CD4-positive, alpha-beta T cell treated with Interleukin-6 at 100 ng/mL for 8 hours (primary cell): ENCODE measurements around the gene PRR20B.
"Not testable (repeated sequence)": the region's sequence is repeated elsewhere in the genome, so short reads cannot be mapped to it uniquely, and the experiment has no call there.

ENCODE experiments used
- DNase-seq: peaks from one replicate; pipeline ENCODE4 v3.0.0-alpha.2; 2020; ENCODE audit warnings: mixed read lengths, low spot score

Gene PRR20B

DNA sequence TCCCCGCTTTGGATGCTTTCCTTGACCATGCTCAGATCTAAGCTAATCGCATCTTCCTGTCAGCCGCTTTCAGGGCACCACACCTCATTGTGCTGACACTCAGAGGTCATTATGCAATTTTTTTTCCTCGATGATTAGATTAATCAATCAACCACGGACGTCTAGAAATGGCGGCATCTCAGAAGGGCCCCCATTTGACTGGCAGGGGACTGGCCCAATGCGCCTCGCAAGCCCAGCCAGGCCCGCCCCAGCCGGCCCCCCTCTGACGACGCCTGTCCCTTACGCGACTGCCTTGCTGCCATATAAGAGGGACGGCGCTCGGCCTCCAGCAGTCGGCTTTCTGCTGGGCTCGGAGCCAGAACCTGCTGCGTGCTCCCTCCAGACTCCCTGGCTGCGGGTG is at the start of gene PRR20B:
Gene PRR20B (plus strand): TSS at position 301 of the 400 bp plus-strand sequence. CDS start 387 bp downstream, outside the sequence.
- DNase-seq, result not testable (repeated sequence)

DNA sequence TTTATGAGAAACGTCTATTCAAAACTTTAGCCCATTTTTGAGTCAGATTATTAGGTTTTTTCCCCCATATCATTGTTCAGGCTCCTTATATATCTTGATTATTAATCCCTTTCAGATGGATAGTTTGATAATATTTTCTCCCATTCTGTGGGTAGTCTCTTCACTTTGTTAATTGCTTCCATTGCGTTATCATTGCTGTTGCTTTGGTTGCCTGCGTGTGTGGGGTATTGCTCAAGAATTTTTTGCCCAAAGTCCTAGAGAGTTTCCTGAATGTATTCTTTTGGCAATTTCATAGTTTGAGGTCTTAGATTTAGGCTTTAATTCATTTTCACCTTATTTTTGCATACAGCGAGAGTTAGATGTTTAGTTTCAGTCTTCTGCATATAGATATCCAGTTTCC is 32.3 kb upstream of the PRR20B start:
- DNase-seq, result no peak

DNA sequence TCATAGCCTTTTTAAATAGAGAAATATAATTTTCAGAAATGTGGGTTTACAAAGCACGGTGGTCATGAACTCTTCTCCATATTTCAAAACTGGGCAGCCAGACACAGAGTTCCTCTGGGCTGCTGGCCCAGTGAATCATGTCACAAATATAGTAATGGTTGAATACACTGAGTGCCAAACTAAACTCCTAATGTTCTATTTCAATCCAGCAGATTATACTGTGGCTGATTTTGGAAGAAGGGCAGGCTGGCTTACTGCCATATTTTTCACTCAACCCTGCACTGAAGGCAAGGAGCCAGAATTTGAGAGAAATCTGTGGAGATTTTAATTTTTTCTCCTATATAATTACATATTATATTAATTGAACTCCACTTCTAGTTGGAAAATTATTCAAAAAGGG is 23.6 kb upstream of the PRR20B start:
- DNase-seq, result no peak

DNA sequence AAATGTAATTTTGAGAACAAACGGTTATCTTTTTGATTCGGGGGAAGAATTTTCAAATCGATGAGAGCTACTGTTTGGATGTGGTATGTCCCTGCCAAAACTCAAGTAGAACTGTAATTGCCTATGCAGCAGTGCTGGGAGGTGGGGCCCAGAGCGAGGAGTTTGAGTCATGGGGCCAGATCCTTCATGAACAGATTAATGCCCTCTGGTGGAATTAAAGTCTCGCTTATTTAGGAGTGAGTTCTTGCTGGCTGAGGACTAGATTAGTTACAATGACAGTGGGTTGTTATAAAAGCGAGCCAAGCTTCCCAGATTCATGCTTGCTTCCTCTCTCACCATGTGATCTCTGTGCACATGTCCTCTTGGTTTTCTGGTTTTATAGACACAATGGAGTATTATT is 18.4 kb upstream of the PRR20B start:
- no peak for DNase-seq

DNA sequence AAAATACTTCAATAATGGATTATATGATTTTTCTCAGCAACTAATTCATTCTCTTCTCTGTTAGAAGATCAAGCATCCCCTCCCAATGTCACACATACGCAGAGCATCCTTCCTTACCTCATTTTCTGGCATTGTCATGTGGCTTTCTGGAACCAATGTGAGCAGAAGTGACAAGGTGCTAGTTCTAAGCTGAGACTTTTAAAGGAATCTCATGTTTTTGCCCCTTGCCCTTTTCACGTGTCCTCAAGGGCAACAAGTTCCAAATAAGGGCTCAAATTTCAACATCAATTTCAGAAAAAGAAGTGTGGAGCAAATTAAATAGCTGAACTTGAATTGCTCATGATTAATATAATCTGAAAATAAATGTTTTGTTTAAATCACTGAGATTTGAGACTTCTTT is 11.2 kb upstream of the PRR20B start:
- DNase-seq, result no peak

DNA sequence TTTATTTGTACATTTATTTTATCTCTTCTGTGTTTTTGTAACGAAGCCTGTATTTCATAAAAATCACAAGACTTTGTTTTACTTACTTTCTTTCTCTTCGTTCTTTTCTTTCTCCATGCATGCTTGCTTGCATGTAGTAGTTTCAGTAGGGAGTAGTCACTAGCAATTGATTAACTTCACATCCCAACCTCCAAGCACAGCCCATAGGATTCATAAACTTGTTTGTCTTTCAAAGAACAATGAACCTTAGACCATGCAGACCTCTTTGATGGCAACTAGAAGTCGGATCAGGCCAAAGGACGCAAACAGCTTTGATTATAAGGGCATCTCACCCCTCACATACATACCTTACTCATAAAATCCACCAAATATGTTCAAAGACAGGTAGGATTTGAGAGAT is 9.7 kb upstream of the PRR20B start:
- DNase-seq, result no peak

DNA sequence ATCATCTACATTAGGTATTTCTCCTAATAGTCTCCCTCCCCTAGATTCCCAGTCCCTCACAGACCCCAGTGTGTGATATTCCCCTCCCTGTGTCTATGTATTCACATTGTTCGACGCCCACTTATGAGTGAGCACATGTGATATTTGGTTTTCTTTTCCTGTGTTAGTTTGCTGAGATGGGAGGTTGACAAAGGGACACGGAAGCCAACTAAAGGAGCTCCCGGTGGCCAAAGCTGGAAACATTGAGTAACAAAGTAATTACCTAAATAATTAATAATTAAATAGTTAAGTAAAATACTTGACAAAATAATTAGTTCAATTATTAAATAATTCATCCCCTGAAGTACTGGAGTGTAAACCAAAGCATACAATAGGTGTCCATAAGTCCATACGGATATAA is 8.3 kb upstream of the PRR20B start:
- DNase-seq, result no peak

DNA sequence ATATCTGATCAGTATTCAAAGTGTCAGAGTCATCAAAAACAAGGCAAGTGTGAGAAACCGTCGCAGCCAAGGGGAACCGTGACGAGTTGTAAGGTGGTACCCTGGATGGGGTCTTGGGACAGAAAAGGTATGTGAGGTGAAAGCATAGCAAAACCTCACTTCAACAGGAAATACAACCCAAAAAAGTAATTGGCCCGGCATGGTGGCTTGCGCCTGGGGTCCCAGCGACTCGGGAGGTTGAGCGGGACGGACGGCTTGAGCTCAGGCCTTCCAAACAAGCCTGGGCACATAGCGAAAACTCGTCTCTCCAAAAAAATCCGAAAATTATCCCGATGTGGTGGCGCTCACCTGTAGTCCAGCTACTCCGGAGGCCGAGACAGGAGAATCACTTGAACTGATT is 7.5 kb upstream of the PRR20B start:
- not testable (repeated sequence) for DNase-seq

DNA sequence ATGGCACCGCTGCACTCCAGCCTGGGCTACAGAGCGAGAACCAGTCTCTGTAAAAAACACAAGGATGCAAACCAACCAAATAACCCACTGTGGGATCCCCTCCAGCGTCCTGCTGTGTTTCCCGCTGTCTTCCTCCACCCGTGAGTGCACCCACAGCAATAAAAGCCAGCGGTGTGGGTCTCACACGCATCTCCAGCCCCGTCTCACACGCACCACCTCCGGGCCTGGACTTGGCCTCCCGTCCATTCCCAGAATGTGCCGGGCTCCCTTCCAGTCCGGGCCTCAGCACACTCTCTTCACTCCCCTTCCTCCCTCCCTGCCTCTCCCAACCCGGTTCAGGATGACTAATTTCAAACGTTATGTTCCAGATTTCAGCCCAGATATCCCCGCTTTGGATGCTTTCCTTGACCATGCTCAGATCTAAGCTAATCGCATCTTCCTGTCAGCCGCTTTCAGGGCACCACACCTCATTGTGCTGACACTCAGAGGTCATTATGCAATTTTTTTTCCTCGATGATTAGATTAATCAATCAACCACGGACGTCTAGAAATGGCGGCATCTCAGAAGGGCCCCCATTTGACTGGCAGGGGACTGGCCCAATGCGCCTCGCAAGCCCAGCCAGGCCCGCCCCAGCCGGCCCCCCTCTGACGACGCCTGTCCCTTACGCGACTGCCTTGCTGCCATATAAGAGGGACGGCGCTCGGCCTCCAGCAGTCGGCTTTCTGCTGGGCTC is 6.9 kb upstream of the PRR20B start, which contains the start of gene PRR20A:
Gene PRR20A (plus strand): TSS at position 684 of the 734 bp plus-strand sequence. CDS start 387 bp downstream, outside the sequence.
- DNase-seq, result not testable (repeated sequence)

DNA sequence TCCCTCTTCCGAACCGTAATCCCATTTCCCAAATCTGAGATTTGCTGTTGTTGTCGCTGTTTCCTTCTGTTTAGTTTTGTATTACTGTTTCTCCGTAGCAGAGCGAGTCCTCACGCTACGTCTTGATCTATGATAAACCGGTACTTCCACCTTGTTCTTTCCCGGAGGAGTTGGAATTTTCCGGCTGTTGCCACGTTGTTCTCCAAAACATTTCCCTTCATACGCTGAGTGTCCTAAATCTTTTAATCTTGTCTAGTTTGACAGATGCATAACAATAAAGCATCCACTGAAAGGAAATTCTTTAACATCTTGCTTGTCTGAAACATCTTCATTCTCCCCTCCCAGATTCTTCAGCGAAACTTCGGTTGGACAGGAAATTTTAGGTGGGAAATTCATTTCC is 818 bp downstream of the PRR20B start:
- DNase-seq, result not testable (repeated sequence)

DNA sequence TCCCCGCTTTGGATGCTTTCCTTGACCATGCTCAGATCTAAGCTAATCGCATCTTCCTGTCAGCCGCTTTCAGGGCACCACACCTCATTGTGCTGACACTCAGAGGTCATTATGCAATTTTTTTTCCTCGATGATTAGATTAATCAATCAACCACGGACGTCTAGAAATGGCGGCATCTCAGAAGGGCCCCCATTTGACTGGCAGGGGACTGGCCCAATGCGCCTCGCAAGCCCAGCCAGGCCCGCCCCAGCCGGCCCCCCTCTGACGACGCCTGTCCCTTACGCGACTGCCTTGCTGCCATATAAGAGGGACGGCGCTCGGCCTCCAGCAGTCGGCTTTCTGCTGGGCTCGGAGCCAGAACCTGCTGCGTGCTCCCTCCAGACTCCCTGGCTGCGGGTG is 6.5 kb downstream of the PRR20B start, which contains the start of gene PRR20C:
Gene PRR20C (plus strand): TSS at position 301 of the 400 bp plus-strand sequence. CDS start 387 bp downstream, outside the sequence.
- not testable (repeated sequence) for DNase-seq

DNA sequence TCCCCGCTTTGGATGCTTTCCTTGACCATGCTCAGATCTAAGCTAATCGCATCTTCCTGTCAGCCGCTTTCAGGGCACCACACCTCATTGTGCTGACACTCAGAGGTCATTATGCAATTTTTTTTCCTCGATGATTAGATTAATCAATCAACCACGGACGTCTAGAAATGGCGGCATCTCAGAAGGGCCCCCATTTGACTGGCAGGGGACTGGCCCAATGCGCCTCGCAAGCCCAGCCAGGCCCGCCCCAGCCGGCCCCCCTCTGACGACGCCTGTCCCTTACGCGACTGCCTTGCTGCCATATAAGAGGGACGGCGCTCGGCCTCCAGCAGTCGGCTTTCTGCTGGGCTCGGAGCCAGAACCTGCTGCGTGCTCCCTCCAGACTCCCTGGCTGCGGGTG is 13.0 kb downstream of the PRR20B start, which contains the start of gene PRR20D:
Gene PRR20D (plus strand): TSS at position 301 of the 400 bp plus-strand sequence. CDS start 387 bp downstream, outside the sequence.
- not testable (repeated sequence) for DNase-seq

DNA sequence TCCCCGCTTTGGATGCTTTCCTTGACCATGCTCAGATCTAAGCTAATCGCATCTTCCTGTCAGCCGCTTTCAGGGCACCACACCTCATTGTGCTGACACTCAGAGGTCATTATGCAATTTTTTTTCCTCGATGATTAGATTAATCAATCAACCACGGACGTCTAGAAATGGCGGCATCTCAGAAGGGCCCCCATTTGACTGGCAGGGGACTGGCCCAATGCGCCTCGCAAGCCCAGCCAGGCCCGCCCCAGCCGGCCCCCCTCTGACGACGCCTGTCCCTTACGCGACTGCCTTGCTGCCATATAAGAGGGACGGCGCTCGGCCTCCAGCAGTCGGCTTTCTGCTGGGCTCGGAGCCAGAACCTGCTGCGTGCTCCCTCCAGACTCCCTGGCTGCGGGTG is 19.6 kb downstream of the PRR20B start, which contains the start of gene PRR20E:
Gene PRR20E (plus strand): TSS at position 301 of the 400 bp plus-strand sequence. CDS start 387 bp downstream, outside the sequence.
- DNase-seq, result not testable (repeated sequence)

DNA sequence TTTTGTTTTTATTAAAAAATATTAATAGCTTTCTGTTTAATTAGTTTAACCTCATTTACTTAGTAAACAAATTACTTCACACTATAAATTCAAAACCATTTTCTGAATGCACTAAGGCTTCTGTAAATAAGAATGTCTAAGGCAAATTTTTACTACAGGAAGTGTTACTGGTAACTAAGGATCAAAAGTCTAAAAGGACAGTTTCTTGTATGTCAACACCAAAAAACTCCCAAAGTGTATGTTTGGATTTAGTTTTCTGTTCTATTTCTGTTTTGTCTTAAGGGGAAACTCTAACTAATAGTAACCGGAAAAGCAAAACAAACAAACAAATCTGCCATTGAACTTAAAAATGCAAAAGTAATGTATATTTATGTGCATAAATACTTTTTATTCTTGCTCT is 44.4 kb downstream of the PRR20B start:
- DNase-seq, result no peak
